UCSD-AML1 (cell line): ENCODE results near the gene DOCK1.

Experiments used
- DNase-seq: peaks from one replicate; lab custom pipeline; 2025; ENCODE audit not compliant: unreplicated experiment; lab: John Stamatoyannopoulos, UW

Gene DOCK1

GRCh38 chr10:127198307-127198706, 293.1 kb downstream of the DOCK1 start:
- DNase-seq: no peak

DNA sequence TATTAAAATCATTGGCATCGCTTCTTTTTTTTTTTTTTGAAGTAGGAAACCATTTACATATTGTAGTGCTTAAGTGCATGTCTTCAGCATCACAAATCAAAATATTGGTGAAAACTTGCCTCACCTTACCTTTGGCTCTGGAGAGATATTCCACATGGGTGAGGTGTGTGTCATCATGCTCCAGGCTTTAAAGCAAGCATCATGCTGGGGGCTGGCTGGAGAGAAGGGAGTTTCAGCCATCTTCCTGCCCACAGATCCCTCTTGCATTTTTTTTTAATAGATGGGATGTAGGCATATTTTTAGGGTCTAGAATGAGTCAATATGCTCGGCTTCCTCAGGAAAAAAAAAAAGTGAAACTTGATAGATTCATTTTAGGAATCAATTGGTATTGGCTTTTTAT, 293.5 kb downstream of the DOCK1 start:
- DNase-seq: no peak

- no peak for DNase-seq
These were observed 295.4 kb downstream of the DOCK1 start for GRCh38 chr10:127200646-127201045.

- no peak for DNase-seq
These were observed 297.8 kb downstream of the DOCK1 start for GRCh38 chr10:127203067-127203466.

- no peak for DNase-seq
These were observed 301.9 kb downstream of the DOCK1 start for GRCh38 chr10:127207081-127207480.

- no peak for DNase-seq
These were observed 305.8 kb downstream of the DOCK1 start for GRCh38 chr10:127210936-127211466.

DNA sequence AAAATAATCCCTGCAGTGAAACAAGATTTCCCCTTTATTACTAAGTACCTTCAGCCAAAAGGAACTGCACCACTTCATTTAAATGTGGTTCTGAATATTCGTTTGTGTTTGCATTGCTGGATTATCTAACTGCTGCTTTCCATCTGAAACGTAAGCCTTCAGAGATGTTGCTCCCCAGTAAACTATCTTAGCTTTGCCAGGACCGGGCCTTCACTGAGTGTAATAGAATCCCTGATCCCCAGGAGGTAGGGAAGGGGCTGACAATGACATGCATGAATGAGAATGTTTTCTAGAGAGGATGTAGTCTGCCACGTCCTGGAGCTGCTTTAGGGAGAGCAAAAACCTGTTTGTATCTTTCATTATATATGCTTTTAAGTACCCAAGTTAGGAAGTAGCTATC, 310.6 kb downstream of the DOCK1 start:
- no peak for DNase-seq

DNA sequence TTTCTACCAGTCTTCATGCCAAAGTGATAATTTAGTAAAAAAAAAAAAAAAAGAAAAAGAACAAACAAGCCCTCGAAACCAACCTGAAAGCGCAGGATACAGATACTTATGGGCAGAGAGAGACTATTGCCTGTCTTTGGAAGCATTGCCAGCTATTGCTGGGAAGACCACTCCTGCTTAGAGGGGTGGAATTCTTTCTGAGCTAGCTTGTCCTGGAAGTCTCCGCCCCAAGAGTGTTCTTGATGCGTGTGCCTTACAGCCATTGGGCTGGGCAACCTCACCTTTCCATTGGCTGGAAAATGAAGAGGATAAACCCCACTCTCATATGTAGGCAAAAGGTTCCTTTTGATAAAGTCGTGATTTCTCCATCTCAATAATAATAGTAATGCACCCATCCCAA, 311.0 kb downstream of the DOCK1 start:
- no peak for DNase-seq

DNA sequence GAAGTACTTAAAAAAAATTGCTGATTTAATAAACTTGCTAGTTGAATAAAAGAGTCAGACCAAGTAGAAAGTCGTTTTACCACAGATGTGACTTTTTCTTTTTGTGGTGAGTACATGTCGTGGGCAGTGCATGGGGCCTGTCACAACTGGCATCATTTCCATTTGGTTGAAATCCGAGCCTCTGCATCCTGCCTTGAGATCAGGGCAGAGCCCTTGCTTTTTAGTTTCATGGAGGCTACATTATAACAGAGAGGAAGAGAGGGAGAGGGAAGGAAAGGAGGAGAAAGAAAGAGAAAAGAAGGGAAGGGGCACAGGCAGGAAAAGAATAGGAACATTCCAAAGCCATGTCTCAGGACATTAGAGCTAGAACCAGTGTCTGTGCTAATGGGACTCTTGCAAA, 311.6 kb downstream of the DOCK1 start:
- no peak for DNase-seq

DNA sequence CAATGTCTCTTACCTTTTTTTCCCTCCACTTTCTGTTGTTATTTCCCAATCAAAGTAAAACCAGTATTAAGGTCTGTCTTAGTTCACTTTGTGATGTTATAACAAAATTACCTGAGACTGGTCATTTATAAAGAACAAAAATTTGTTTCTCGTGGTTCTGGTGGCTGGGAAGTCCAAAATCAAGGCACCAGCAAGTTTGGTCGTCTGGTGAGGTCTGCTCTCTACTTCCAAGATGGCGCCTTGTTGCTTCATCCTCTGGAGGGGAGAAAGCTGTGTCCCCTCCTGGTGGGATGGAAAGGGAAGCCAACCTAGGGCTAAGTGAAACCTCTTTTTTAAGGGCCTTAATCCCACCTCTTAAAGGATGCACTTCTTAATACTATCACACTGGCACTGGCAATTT, 313.4 kb downstream of the DOCK1 start:
- no peak for DNase-seq

- DNase-seq: no peak
These were observed 316.1 kb downstream of the DOCK1 start for GRCh38 chr10:127221281-127221680.

DNA sequence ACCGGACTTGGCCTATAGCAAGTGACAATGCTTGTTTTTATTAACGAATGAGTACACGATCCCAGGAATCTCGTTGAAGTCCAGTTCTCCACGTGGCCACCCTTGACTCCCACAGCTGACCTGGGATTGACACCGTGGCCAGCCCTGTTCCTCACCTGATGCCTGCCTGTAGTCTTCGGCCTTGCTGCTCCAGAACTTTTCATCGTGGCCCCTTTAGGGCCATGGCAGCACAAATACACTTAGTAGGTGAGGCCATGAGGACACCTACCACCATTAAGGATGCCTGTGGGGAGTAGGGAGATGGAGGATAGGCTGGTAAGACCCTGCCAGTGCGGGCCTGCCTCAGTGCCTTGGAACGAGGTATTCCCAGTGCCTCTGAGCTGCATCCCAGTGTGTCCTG, 321.8 kb downstream of the DOCK1 start:
- no peak for DNase-seq

GRCh38 chr10:127227663-127228062, 322.4 kb downstream of the DOCK1 start:
- no peak for DNase-seq

- no peak for DNase-seq
These were observed 323.1 kb downstream of the DOCK1 start for GRCh38 chr10:127228195-127228787.

DNA sequence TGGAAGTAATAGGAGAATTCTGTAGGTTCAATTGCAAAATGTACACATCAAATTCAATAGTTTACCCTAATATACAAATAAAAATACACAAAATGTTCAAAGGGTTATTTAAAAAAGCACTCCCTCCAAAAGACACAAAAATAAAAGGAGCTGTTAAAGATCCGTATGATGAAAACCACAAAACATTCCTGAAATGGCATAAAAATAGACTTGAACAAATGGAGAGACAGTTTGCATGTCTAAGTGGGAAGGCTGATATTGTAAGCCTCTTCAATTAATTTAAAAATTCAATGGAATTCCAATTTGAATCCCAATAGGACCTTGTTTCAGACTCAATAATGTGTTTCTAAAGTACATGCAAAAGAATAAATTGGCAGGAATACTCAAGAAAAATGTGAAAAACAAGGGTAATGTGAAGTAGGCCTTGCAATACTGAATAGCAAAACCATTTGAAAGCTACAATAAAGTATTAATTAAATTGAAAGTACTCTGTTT, 329.1 kb downstream of the DOCK1 start:
- DNase-seq: no peak

GRCh38 chr10:127236266-127236665, 331.0 kb downstream of the DOCK1 start:
- DNase-seq: no peak

DNA sequence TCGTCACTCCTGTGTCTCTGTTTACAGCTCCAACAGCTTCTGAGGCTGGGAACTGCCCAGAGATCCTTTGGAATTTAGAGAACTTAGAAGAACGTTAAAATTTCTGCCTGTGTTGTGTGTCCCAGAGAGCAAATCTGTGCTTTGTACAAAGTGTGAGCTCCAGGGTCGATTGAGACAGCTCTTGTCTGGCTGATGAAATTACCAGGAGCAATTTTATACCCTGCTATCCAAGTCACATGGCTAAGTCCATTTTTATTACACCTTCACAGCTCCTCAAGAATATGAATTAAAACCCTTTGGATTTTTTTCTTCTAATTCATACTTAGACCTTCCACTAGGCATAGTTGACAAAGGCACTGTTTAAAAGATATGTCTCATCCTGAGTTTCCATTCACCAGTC, 337.7 kb downstream of the DOCK1 start:
- DNase-seq: no peak

GRCh38 chr10:127243490-127244272, 338.5 kb downstream of the DOCK1 start:
- DNase-seq: peak; percentile 54

DNA sequence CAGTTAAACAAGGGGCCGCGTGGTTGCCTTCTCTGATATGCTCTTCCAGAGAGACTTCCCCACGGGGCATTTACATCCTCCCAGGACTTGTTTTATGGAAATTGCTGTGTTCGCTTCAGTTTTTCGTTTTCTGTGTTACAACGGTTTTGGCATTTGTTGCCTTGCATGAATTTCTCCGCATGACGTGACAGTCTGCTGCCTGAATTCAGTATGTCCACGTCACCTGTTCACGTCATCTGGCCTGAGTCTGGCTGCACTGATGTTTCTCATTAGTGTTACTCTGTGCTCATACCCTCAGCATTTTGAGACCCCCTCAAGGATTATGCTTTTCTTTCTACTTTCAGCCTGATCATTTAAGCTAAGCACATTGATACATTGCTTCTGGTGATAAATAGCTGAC, 340.2 kb downstream of the DOCK1 start:
- DNase-seq: no peak

DNA sequence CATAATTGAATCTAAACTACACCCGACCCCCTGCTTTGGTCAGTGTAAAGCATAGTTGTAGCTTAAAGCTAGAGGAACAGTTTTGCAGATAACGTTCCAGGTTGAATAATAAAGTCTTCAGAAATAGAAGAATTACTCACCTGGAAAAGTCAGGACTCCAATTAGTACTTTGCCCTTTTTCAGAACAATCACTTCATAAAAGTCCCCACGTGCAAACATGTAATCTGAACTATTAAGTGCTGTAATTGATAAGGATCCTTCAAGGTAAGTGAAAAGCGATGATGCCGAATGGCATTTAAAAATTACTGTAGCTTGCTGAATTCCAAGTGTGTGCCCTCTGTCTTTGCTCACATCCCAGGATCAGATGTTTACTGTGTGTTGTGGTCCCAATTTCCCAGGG, 344.8 kb downstream of the DOCK1 start:
- no peak for DNase-seq

DNA sequence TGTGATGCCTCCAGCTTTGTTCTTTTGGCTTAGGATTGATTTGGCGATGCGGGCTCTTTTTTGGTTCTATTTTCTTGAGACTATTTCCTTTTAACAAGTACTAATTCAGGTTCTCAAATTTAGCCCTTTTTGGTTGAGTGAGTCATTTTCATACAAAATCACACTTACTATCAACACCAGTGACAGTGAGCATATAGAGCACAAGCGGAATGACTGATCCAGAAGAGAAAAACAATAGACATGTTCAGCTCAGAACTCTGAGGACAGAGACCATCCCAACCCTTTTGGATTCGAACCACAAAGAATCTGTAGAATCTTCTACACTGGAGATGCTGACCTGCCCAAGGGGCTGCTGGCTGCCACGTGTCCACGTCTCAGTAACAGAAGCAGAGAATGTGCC, 347.6 kb downstream of the DOCK1 start:
- no peak for DNase-seq

DNA sequence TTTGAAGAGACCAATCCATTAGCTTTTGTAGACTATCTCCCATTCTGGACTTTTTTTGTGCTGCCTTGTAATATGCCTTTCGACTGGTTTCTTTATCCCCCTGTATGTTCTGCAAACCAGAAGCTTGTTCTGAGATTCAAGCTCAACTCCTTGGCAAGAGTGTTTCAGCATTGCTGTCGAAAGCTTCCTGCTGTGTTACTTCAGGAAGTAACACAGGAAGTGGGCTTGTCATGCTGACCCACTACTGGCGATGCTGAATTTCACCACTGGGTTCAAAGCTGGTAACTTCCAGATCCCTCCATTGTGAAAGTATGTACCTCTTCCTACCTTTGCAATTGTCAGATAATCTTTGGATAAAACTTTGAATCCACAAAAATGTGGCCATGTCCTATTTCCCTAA, 349.0 kb downstream of the DOCK1 start:
- DNase-seq: peak; percentile 30
